ENCODE measurements around the gene DNLZ. TPM values are rescaled to one million over a fixed set of nuclear protein-coding genes. Genes with fewer than 3 reads are reported as not detected.

The DNLZ gene
- total RNA-seq, 1 donor from 2014 or later, result 12.1 TPM

GRCh38 chr9:136395345-136396218, 32.0 kb upstream of the DNLZ start:
- no peak for ATAC-seq

GRCh38 chr9:136395020-136395340, 31.4 kb upstream of the DNLZ start:
- no peak for ATAC-seq

GRCh38 chr9:136394312-136395019, 30.9 kb upstream of the DNLZ start:
- no peak for ATAC-seq

- ATAC-seq, result no peak
These were observed 30.0 kb upstream of the DNLZ start for GRCh38 chr9:136393531-136393930.

- no peak for ATAC-seq
These were observed 29.2 kb upstream of the DNLZ start for GRCh38 chr9:136392538-136393449.

GRCh38 chr9:136391737-136392537, 28.4 kb upstream of the DNLZ start:
- ATAC-seq, result no peak

- no peak for ATAC-seq
These were observed 25.9 kb upstream of the DNLZ start for GRCh38 chr9:136389396-136389795.

- ATAC-seq, result no peak
These were observed 23.7 kb upstream of the DNLZ start for GRCh38 chr9:136387217-136387616.

- no peak for ATAC-seq
These were observed 22.5 kb upstream of the DNLZ start for GRCh38 chr9:136386018-136386417.

GRCh38 chr9:136385015-136385414, 21.5 kb upstream of the DNLZ start:
- no peak for ATAC-seq

- no peak for ATAC-seq
These were observed 19.9 kb upstream of the DNLZ start for GRCh38 chr9:136383436-136383835.

GRCh38 chr9:136381966-136382513, 18.5 kb upstream of the DNLZ start:
- ATAC-seq, result no peak

GRCh38 chr9:136381311-136381710, 17.8 kb upstream of the DNLZ start:
- ATAC-seq, result no peak

GRCh38 chr9:136380381-136380780, 16.8 kb upstream of the DNLZ start:
- ATAC-seq, result no peak

- ATAC-seq, result no peak
These were observed 16.3 kb upstream of the DNLZ start for GRCh38 chr9:136379891-136380290.

- no peak for ATAC-seq
These were observed 15.9 kb upstream of the DNLZ start for GRCh38 chr9:136379401-136379800.

- ATAC-seq, result no peak
These were observed 15.4 kb upstream of the DNLZ start for GRCh38 chr9:136379003-136379287.

- no peak for ATAC-seq
These were observed 14.8 kb upstream of the DNLZ start for GRCh38 chr9:136378170-136379002.

GRCh38 chr9:136377341-136378169, 14.0 kb upstream of the DNLZ start:
- no peak for ATAC-seq

- no peak for ATAC-seq
These were observed 12.9 kb upstream of the DNLZ start for GRCh38 chr9:136376457-136376856.
